D721Med (cell line): Measurements from ENCODE around the gene LTBP4.
"Not testable (repeated sequence)": the region's sequence is repeated elsewhere in the genome, so short reads cannot be mapped to it uniquely, and the experiment has no call there.

Experiments
- DNase-seq: peaks from one replicate; pipeline ENCODE4 v3.0.0; 2011; ENCODE audit warnings: low spot score; ENCODE audit not compliant: insufficient read length
- FAIRE-seq: peaks from 2 replicates; lab custom pipeline; 2011; peaks lifted over from hg19 to GRCh38; lab: Jason Lieb, UNC
- CTCF ChIP-seq: IDR thresholded peaks from 2 replicates; pipeline ENCODE4 v1.5.1; 2012; ENCODE audit warnings: mild to moderate bottlenecking, control low read depth; ENCODE audit not compliant: insufficient read depth; ENCODE audit errors: missing control alignments

Gene LTBP4

GRCh38 chr19:40621966-40622772, 21.0 kb downstream of the LTBP4 start:
- no peak for TF ChIP-seq CTCF
- FAIRE-seq (no peak), DNase-seq (no peak)

- no peak for TF ChIP-seq CTCF
- DNase-seq: no peak
- FAIRE-seq: no peak
Observed at GRCh38 chr19:40622773-40623075, 21.6 kb downstream of the LTBP4 start.

GRCh38 chr19:40623403-40624251, 22.5 kb downstream of the LTBP4 start:
- TF ChIP-seq CTCF: no peak
- DNase-seq (peak; percentile 71), FAIRE-seq (no peak)

- DNase-seq, FAIRE-seq: not testable (repeated sequence)
Observed at GRCh38 chr19:40624369-40625153, 23.4 kb downstream of the LTBP4 start.

GRCh38 chr19:40625406-40626120, 24.4 kb downstream of the LTBP4 start:
- no peak for TF ChIP-seq CTCF
- FAIRE-seq: no peak
- DNase-seq: no peak

- TF ChIP-seq CTCF: no peak
- DNase-seq (no peak), FAIRE-seq (no peak)
Observed at GRCh38 chr19:40626918-40627317, 25.7 kb downstream of the LTBP4 start.
